GM10266 (cell line): ENCODE results near the gene STAG1.
"Not testable (repeated sequence)": the region's sequence is repeated elsewhere in the genome, so short reads cannot be mapped to it uniquely, and the experiment has no call there.

Source experiments
- DNase-seq: peaks from one replicate; pipeline ENCODE4 v3.0.0; 2012; ENCODE audit errors: extremely low spot score
- CTCF ChIP-seq: IDR thresholded peaks from 2 replicates; pipeline ENCODE4 v1.5.1; 2012; ENCODE audit warnings: mild to moderate bottlenecking, low read depth; ENCODE audit not compliant: control insufficient read depth, insufficient read depth; ENCODE audit errors: missing control alignments

STAG1 gene

GRCh38 chr3:136630915-136631314, 121.3 kb downstream of the STAG1 start:
- TF ChIP-seq CTCF: no peak
- no peak for DNase-seq

GRCh38 chr3:136626493-136626892, 125.7 kb downstream of the STAG1 start:
- DNase-seq: no peak
- no peak for TF ChIP-seq CTCF

DNA sequence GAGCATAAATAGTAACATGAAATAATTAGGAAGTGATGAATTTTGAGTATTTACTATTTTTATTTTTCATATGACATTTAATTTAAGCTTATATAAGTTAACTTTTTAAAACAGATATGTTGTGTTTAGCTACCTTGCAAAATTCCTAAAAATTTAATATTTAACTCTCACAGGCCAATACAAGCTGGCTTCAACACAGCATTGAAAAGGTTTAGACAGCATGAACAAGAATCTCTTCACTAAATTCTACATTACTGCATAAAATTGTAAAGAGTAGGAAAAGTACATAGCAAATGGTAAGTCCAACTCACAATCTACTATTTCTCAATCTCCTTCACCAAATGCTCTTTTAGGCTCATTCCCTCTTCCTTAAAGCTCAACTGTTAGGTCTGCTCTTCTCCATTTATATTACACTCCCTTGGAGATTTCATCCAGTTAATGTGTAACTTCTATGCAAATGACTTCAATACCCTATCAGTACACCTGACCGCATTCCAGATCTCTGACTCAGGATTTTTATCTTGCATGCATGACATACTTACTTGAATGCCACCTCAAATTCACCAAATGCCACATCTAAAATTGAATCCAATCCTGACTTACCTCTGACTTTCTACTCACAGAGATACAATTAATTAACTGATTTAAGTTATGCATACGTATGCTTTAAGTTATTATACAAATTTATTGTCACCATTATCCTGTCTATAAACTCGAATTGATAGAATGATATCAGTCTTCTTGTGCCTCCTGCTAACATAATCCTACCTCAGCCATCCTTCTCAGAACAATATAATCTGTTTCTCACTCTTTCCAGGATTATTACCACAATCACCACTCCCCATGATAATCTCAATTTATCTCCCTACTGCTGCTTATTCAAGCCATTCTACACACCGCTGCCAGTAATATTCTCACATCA, 127.0 kb downstream of the STAG1 start:
- DNase-seq: no peak
- no peak for TF ChIP-seq CTCF

DNA sequence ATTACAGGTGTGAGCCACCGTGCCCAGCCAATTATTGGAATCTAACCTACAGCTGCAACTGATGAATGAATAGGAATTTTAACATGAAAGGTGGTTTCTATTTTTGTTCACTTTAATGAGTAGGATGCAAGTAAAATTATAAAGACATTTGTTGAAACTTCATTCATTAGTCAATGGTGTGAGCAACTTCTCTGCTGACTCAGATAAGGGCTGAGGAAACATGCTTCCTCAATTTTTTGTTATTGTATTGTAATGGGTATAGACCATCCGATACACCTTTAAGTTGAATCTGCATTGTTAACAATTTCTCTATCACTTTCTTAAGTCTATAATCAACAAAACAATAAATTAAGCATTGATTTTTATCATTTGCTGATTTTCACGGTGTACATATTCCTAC, 127.8 kb downstream of the STAG1 start:
- DNase-seq: no peak
- no peak for TF ChIP-seq CTCF

DNA sequence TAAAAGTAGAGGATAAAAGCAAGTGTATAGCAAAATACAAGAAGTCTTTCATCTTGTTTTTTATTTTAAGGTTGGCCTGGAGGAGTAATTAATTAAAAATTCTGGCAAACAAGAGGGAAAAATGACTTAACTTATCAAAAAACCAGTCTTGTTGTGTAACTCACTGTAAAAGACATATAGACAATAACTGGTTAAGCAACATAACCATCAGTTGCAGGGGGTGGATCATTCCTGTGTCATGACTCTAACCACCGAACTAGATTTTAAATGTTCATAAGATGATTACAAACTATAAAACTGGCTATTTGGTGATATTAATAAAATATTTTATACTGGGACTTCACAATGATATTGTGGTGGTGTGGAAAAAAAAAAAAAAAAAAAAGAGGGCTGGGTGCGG, 130.6 kb downstream of the STAG1 start:
- TF ChIP-seq CTCF: no peak
- no peak for DNase-seq

GRCh38 chr3:136620436-136620835, 131.7 kb downstream of the STAG1 start:
- no peak for DNase-seq
- TF ChIP-seq CTCF: no peak

- DNase-seq: not testable (repeated sequence)
Measured at GRCh38 chr3:136617969-136618525, 134.1 kb downstream of the STAG1 start.
